Stimulated activated CD4-positive, alpha-beta T cell treated with anti-CD3 and anti-CD28 coated beads, Interleukin-12 subunit alpha, Interleukin-12 subunit beta, amount 100 ng/mL, for 48 hours (primary cell): ENCODE measurements around the gene FAT2.
"Not testable (repeated sequence)": the region's sequence is repeated elsewhere in the genome, so short reads cannot be mapped to it uniquely, and the experiment has no call there.

Source experiments
- DNase-seq, 3 donors: peaks; one replicate each; pipeline ENCODE4 v3.0.0-alpha.2; 2020; ENCODE audit warnings: low read depth in 2 of 3, low spot score in 1 of 3

Gene FAT2

GRCh38 chr5:151615431-151615830 is 24.3 kb upstream of the FAT2 start:
- peak in 1 of 3 donors; percentile 8 for DNase-seq

GRCh38 chr5:151614565-151614964 is 23.4 kb upstream of the FAT2 start:
- DNase-seq: no peak

- DNase-seq: peak; percentile 22 to 49 (median 28)
Measured at GRCh38 chr5:151612689-151613427, 21.7 kb upstream of the FAT2 start.

- DNase-seq: no peak
Measured at GRCh38 chr5:151611127-151611775, 20.1 kb upstream of the FAT2 start.

- no peak for DNase-seq
Measured at GRCh38 chr5:151608522-151608921, 17.4 kb upstream of the FAT2 start.

- no peak for DNase-seq
Measured at GRCh38 chr5:151607304-151607703, 16.2 kb upstream of the FAT2 start.

GRCh38 chr5:151605559-151605958 is 14.4 kb upstream of the FAT2 start:
- DNase-seq: no peak

- DNase-seq: no peak
Measured at GRCh38 chr5:151602806-151603205, 11.7 kb upstream of the FAT2 start.

GRCh38 chr5:151601391-151601790 is 10.3 kb upstream of the FAT2 start:
- no peak for DNase-seq

- DNase-seq: no peak
Measured at GRCh38 chr5:151600069-151600665, 9.0 kb upstream of the FAT2 start.

- no peak for DNase-seq
Measured at GRCh38 chr5:151598984-151599383, 7.9 kb upstream of the FAT2 start.

GRCh38 chr5:151598549-151598948 is 7.4 kb upstream of the FAT2 start:
- DNase-seq: no peak

- no peak for DNase-seq
Measured at GRCh38 chr5:151597749-151598148, 6.6 kb upstream of the FAT2 start.

GRCh38 chr5:151596828-151597539 is 5.9 kb upstream of the FAT2 start:
- DNase-seq: no peak

- DNase-seq: no peak
Measured at GRCh38 chr5:151595411-151595826, 4.3 kb upstream of the FAT2 start.

- DNase-seq: no peak
Measured at GRCh38 chr5:151592855-151593408, 1.8 kb upstream of the FAT2 start.

- DNase-seq: no peak
Measured at GRCh38 chr5:151589878-151590570, 1.1 kb downstream of the FAT2 start.

- no peak for DNase-seq
Measured at GRCh38 chr5:151587796-151588555, 3.2 kb downstream of the FAT2 start.

- DNase-seq: no peak
Measured at GRCh38 chr5:151585970-151586369, 5.2 kb downstream of the FAT2 start.

GRCh38 chr5:151585344-151585743 is 5.8 kb downstream of the FAT2 start:
- DNase-seq: not testable (repeated sequence)
